Progenitor cell of endocrine pancreas (in vitro differentiated cells): ENCODE measurements around the gene RNPEPL1. TPM values are rescaled to one million over a fixed set of nuclear protein-coding genes. Genes with fewer than 3 reads are reported as not detected.
A peak's percentile ranks its signal among the peaks of the same experiment; 100 is the strongest.
"Not testable (repeated sequence)": the region's sequence is repeated elsewhere in the genome, so short reads cannot be mapped to it uniquely, and the experiment has no call there.

Experiments used
- DNase-seq: peaks from one replicate; pipeline ENCODE4 v3.0.0; 2021; ENCODE audit warnings: low spot score; ENCODE audit not compliant: unreplicated experiment
- H3K27ac Mint-ChIP-seq: 2 replicates; pipeline ENCODE4 v1.8.0; 2021; ENCODE audit warnings: mild to moderate bottlenecking, moderate library complexity, mixed read lengths
- H3K27me3 Mint-ChIP-seq: 2 replicates; pipeline ENCODE4 v1.8.0; 2021; ENCODE audit warnings: mixed read lengths
- H3K36me3 Mint-ChIP-seq: 2 replicates; pipeline ENCODE4 v1.8.0; 2022; ENCODE audit warnings: mixed read lengths; ENCODE audit not compliant: insufficient read depth
- H3K4me1 Mint-ChIP-seq: 2 replicates; pipeline ENCODE4 v1.8.0; 2021; ENCODE audit warnings: low read depth, mixed read lengths
- H3K4me3 Mint-ChIP-seq: 2 replicates; pipeline ENCODE4 v1.8.0; 2021; ENCODE audit warnings: low read depth, mild to moderate bottlenecking, moderate library complexity, mixed read lengths
- H3K9me3 Mint-ChIP-seq: 2 replicates; pipeline ENCODE4 v1.8.0; 2021; ENCODE audit warnings: low read depth, mixed read lengths
- CTCF ChIP-seq: fragments of 200-600 bp; sonication (generic); IDR thresholded peaks from one replicate; pipeline ENCODE4 v1.5.0; 2021; ENCODE audit warnings: antibody characterized with exemption, mild to moderate bottlenecking; ENCODE audit not compliant: unreplicated experiment
- total RNA-seq: library from RNA; stranded (reverse); gene quantifications from 2 replicates; pipeline ENCODE4 v1.2.1, GENCODE V29; 2021

RNPEPL1 gene
- total RNA-seq, 1 donor from 2014 or later: 52.2 TPM

DNA sequence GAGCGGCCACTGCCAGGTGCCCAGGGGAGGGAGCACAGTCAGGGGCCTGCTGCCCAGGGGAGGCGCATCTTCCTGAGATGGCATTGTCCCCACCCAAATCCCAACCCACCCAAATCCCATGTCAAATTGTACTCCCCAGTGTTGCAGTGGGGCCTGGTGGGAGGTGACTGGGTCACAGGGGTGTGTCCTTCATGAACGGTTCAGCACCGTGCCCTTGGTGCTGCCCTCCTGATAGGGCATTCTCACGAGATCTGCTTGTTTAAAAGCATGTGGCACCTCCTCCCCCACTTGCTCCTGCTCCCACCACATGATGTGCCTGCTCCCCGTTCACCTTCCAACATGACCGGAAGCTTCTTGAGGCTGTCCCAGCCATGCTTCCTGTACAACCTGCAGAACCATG, 38.1 kb upstream of the RNPEPL1 start:
- peaks cover 69% of the 10 kb centered on the region for H3K36me3 Mint-ChIP-seq
- no peak overlapping the region for H3K27ac Mint-ChIP-seq

GRCh38 chr2:240531038-240531437, 37.2 kb upstream of the RNPEPL1 start:
- peaks cover 12% of the 10 kb centered on the region for H3K4me1 Mint-ChIP-seq
- TF ChIP-seq CTCF: no peak
- H3K27me3 Mint-ChIP-seq: no peaks in the 10 kb centered on the region
- no peak overlapping the region for H3K27ac Mint-ChIP-seq
- no peak for DNase-seq
- no peak overlapping the region for H3K4me3 Mint-ChIP-seq
- peaks cover 64% of the 10 kb centered on the region for H3K36me3 Mint-ChIP-seq
- peaks cover 40% of the 10 kb centered on the region for H3K9me3 Mint-ChIP-seq

More for the DNA sequence above, 38.1 kb upstream of the RNPEPL1 start:
- H3K4me1 Mint-ChIP-seq: peaks cover 4% of the 10 kb centered on the region
- DNase-seq: no peak
- peaks cover 46% of the 10 kb centered on the region for H3K9me3 Mint-ChIP-seq
- no peak overlapping the region for H3K4me3 Mint-ChIP-seq
- TF ChIP-seq CTCF: no peak
- no peaks in the 10 kb centered on the region for H3K27me3 Mint-ChIP-seq

DNA sequence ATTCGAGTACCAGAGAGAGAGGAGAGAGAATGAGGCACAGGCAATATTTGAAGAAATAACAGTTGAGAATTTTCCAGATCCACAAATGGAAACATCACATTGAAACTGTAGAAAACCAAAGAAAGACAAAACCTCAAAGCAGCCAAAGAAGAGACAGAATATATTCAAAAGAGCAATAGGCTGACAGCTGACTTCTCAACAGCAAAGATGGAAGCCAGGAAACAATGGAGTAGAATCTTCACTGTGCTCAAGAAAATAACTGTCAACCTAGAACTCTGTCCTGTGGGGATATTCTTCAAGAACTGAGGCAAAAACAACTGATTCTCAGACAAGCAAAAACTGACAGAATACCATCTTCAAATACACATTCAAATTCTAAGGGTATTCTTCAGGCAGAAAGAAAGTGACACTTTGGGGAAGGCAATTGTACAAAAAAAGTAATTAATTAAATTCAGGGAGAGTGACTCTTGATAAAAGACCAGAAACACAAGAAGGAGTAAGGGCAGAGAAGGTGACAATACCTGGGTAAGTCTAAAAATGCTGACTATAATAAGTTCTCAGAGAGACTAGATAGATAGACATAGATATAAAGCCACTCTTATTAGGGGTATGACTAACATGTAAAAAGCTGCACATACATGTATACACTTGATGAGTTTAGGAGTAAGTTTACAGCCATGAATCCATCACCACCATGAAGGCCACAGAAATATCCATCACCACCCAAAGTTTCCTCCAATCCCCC, 36.1 kb upstream of the RNPEPL1 start:
- Mint-ChIP-seq H3K27me3 (no peaks in the 10 kb centered on the region), H3K36me3 (peaks cover 53% of the 10 kb centered on the region), H3K4me3 (no peak overlapping the region), H3K9me3 (peaks cover 31% of the 10 kb centered on the region), H3K27ac (peak overlapping the region; percentile 16), H3K4me1 (peaks cover 20% of the 10 kb centered on the region)
- DNase-seq: no peak
- TF ChIP-seq CTCF: no peak

GRCh38 chr2:240538031-240538780, 30.1 kb upstream of the RNPEPL1 start:
- no peak for DNase-seq
- Mint-ChIP-seq H3K9me3 (peaks cover 15% of the 10 kb centered on the region), H3K36me3 (peaks cover 35% of the 10 kb centered on the region), H3K27me3 (no peaks in the 10 kb centered on the region), H3K27ac (peak overlapping the region; percentile 62), H3K4me3 (no peak overlapping the region), H3K4me1 (peaks cover 24% of the 10 kb centered on the region)
- no peak for TF ChIP-seq CTCF

GRCh38 chr2:240539101-240539500, 29.2 kb upstream of the RNPEPL1 start:
- Mint-ChIP-seq H3K4me1 (peaks cover 24% of the 10 kb centered on the region), H3K27ac (peak overlapping the region; percentile 35), H3K36me3 (peaks cover 31% of the 10 kb centered on the region), H3K9me3 (peaks cover 15% of the 10 kb centered on the region)
- not testable (repeated sequence) for H3K4me3 Mint-ChIP-seq, DNase-seq, H3K27me3 Mint-ChIP-seq
